ENCODE results near the gene ATAD3B.

The ATAD3B gene

GRCh38 chr1:1434131-1434823, 37.3 kb upstream of the ATAD3B start:
- TF ChIP-seq CTCF (conservative IDR thresholded peaks at IDR 0.05; ENCODE audit: low read depth, low read length), result no peak
- DNase-seq (ENCODE audit: low read depth), result no peak
- H3K4me3 ChIP-seq (ENCODE audit: low read length), result no peak overlapping the region

- DNase-seq (ENCODE audit: low read depth), result no peak
- H3K4me3 ChIP-seq (ENCODE audit: low read length), result no peak overlapping the region
- no peak for TF ChIP-seq CTCF (conservative IDR thresholded peaks at IDR 0.05; ENCODE audit: low read depth, low read length)
These were observed 36.8 kb upstream of the ATAD3B start for GRCh38 chr1:1434824-1435105.

- no peak for TF ChIP-seq CTCF (conservative IDR thresholded peaks at IDR 0.05; ENCODE audit: low read depth, low read length)
- no peak for DNase-seq (ENCODE audit: low read depth)
- H3K4me3 ChIP-seq (ENCODE audit: low read length), result peak within 1 kb of the TSS; percentile 24
These were observed 36.3 kb upstream of the ATAD3B start, which contains the start of gene VWA1 for GRCh38 chr1:1435106-1435903. Gene VWA1, plus strand, starts transcription at chr1:1435690. Its CDS starts 59 bp downstream, at chr1:1435749.

GRCh38 chr1:1435911-1436629, 35.5 kb upstream of the ATAD3B start:
- DNase-seq (ENCODE audit: low read depth), result no peak
- TF ChIP-seq CTCF (conservative IDR thresholded peaks at IDR 0.05; ENCODE audit: low read depth, low read length), result no peak
- H3K4me3 ChIP-seq (ENCODE audit: low read length), result peak overlapping the region; percentile 12

GRCh38 chr1:1436630-1437032, 34.9 kb upstream of the ATAD3B start:
- H3K4me3 ChIP-seq (ENCODE audit: low read length), result no peak overlapping the region
- no peak for DNase-seq (ENCODE audit: low read depth)

More at GRCh38 chr1:1436630-1437032, 34.9 kb upstream of the ATAD3B start:
- no peak for TF ChIP-seq CTCF (conservative IDR thresholded peaks at IDR 0.05; ENCODE audit: low read depth, low read length)

Measured in retinal pigment epithelial cell (primary cell).